Jurkat, Clone E6-1 (cell line): ENCODE measurements around the gene CFAP46.
"Not testable (repeated sequence)": the region's sequence is repeated elsewhere in the genome, so short reads cannot be mapped to it uniquely, and the experiment has no call there.

Source experiments
- DNase-seq: peaks from one replicate; pipeline ENCODE4 v3.0.0-alpha.2; 2011; ENCODE audit warnings: low read depth, low spot score
- H3K4me3 ChIP-seq: 2 replicates; pipeline ENCODE4 v1.5.1; 2011; ENCODE audit warnings: mild to moderate bottlenecking, low read length, control low read depth, moderate library complexity

The CFAP46 gene

GRCh38 chr10:132859084-132859855 is 83.1 kb downstream of the CFAP46 start:
- no peak overlapping the region for H3K4me3 ChIP-seq
- DNase-seq = no peak

GRCh38 chr10:132858121-132859081 is 84.0 kb downstream of the CFAP46 start:
- DNase-seq = no peak
- H3K4me3 ChIP-seq = no peak overlapping the region

GRCh38 chr10:132856869-132857524 is 85.4 kb downstream of the CFAP46 start:
- no peak for DNase-seq
- no peak overlapping the region for H3K4me3 ChIP-seq

- no peak overlapping the region for H3K4me3 ChIP-seq
- DNase-seq = no peak
Measured at GRCh38 chr10:132855889-132856288, 86.5 kb downstream of the CFAP46 start.

- H3K4me3 ChIP-seq = no peak overlapping the region
- DNase-seq = no peak
Measured at GRCh38 chr10:132851451-132851850, 90.9 kb downstream of the CFAP46 start.

GRCh38 chr10:132850896-132851295 is 91.5 kb downstream of the CFAP46 start:
- H3K4me3 ChIP-seq = no peak overlapping the region
- DNase-seq = no peak

- H3K4me3 ChIP-seq = no peak overlapping the region
- DNase-seq = no peak
Measured at GRCh38 chr10:132850246-132850645, 92.1 kb downstream of the CFAP46 start.

- DNase-seq = no peak
- H3K4me3 ChIP-seq = no peak overlapping the region
Measured at GRCh38 chr10:132849546-132850031, 92.8 kb downstream of the CFAP46 start.

GRCh38 chr10:132848951-132849545 is 93.3 kb downstream of the CFAP46 start:
- H3K4me3 ChIP-seq = no peak overlapping the region
- no peak for DNase-seq

- peak overlapping the region; percentile 15; the same call in 1 of the 2 replicates for H3K4me3 ChIP-seq
- no peak for DNase-seq
Measured at GRCh38 chr10:132848291-132848701, 94.1 kb downstream of the CFAP46 start.

- H3K4me3 ChIP-seq = peak overlapping the region; percentile 16; the same call in 1 of the 2 replicates
- DNase-seq = no peak
Measured at GRCh38 chr10:132847856-132848255, 94.5 kb downstream of the CFAP46 start.

GRCh38 chr10:132847416-132847777 is 95.0 kb downstream of the CFAP46 start:
- DNase-seq = no peak
- no peak overlapping the region for H3K4me3 ChIP-seq

- H3K4me3 ChIP-seq = no peak overlapping the region
- DNase-seq = no peak
Measured at GRCh38 chr10:132846631-132847415, 95.5 kb downstream of the CFAP46 start.

- no peak overlapping the region for H3K4me3 ChIP-seq
- DNase-seq = no peak
Measured at GRCh38 chr10:132845780-132846595, 96.4 kb downstream of the CFAP46 start.

- DNase-seq = no peak
- H3K4me3 ChIP-seq = no peak overlapping the region
Measured at GRCh38 chr10:132845041-132845551, 97.3 kb downstream of the CFAP46 start.

- DNase-seq = no peak
- no peak overlapping the region for H3K4me3 ChIP-seq
Measured at GRCh38 chr10:132844069-132844809, 98.1 kb downstream of the CFAP46 start.

GRCh38 chr10:132843276-132843675 is 99.1 kb downstream of the CFAP46 start:
- DNase-seq, H3K4me3 ChIP-seq: not testable (repeated sequence)
